ENCODE data around the gene GNG7.

- TF ChIP-seq CTCF (IDR thresholded peaks at IDR 0.05) (no peak), POLR2A (IDR thresholded peaks at IDR 0.05) (no peak)
Measured at GRCh38 chr19:2603334-2603733, 99.2 kb downstream of the GNG7 start.

Data from right lobe of liver (tissue), 4 donors.